ENCODE measurements around the gene INPP5K. TPM values are rescaled to one million over a fixed set of nuclear protein-coding genes. Genes with fewer than 3 reads are reported as not detected.
A peak's percentile ranks its signal among the peaks of the same experiment; 100 is the strongest.

The INPP5K gene
- total RNA-seq, 1 experiment from 2014 or later, result 29.4 TPM

DNA sequence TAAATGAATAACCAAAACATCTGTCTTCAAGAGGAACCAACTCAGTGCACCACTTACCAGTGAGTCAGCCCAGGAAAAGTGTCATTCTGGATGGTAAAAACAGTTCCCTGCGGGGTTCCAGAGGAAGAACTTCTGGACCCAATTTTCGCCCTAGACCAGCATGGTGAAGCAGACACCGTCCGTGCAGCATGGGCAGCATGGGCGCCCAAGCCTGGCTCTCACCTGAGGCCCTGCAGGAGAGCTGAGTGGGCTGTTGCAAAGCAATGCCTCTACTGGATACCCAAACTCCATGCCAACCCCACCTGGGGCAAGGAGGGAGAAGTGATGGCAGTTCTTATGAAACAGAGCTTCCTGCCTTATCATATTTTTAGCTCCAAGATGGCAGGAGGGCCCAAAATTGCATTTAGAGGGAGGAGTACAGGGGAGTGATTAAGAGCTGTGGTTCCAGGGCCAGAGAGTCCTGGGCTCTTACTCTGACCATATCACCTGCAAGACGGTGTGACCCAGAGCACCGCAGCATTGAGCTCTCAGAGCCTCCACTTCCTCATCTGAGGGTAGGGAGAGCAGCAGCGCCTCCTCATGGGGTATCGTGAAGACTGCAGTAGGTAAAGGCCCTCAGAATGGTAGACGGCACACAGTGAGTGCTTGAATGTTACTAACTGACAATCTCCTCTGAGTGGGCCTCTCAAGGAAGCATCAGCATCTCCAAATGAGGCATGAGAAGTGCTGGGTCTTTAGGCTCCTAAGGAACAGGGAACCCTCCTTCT lies 16.6 kb upstream of the INPP5K start:
- Histone ChIP-seq H2BK120ac (ENCODE audit: low read depth, low read length, poor library complexity, severe bottlenecking) (no peak overlapping the region), H3K14ac (ENCODE audit: insufficient read depth, low read length) (no peak overlapping the region), H3K9ac (ENCODE audit: extremely low read depth, insufficient read length, low read length) (no peak overlapping the region), H2AK5ac (ENCODE audit: insufficient read length, low read length) (no peak overlapping the region), H3K79me2 (ENCODE audit: insufficient read depth, low read length) (no peaks in the 10 kb centered on the region), H3K4me1 (ENCODE audit: insufficient read depth, low read length) (no peaks in the 10 kb centered on the region), H3K4me2 (ENCODE audit: insufficient read depth, insufficient read length, low read length) (no peak overlapping the region), H3T11ph (ENCODE audit: low read length) (no peak overlapping the region), H3K23ac (ENCODE audit: insufficient read length, low read depth, low read length) (no peak overlapping the region), H3K18ac (ENCODE audit: insufficient read length, low read depth, low read length) (no peak overlapping the region), H4K91ac (ENCODE audit: insufficient read length, low read depth, low read length) (no peak overlapping the region), H3K27ac (ENCODE audit: insufficient read length, low read depth, low read length) (no peak overlapping the region), H4K20me1 (ENCODE audit: control insufficient read depth, insufficient read depth, insufficient read length) (no peaks in the 10 kb centered on the region), H2BK12ac (ENCODE audit: insufficient read length, low read depth, low read length) (no peak overlapping the region), H2BK15ac (ENCODE audit: low read depth, low read length) (no peak overlapping the region), H3K27me3 (ENCODE audit: insufficient read depth, low read length) (no peaks in the 10 kb centered on the region), H3K4ac (ENCODE audit: low read depth, low read length) (no peak overlapping the region), H3K79me1 (ENCODE audit: insufficient read depth, low read depth, low read length, poor library complexity, severe bottlenecking) (no peaks in the 10 kb centered on the region), H3K23me2 (ENCODE audit: insufficient read length, low read depth, low read length, poor library complexity, severe bottlenecking) (no peaks in the 10 kb centered on the region), H2BK20ac (ENCODE audit: low read depth, low read length, poor library complexity, severe bottlenecking) (no peak overlapping the region), H3K9me3 (ENCODE audit: control insufficient read depth, low read depth, low read length) (no peaks in the 10 kb centered on the region), H2AFZ (ENCODE audit: low read length) (no peak overlapping the region), H4K8ac (replicated peaks; ENCODE audit: insufficient read length, low read depth, low read length) (no peak overlapping the region), H4K5ac (ENCODE audit: insufficient read length, low read depth, low read length) (no peak overlapping the region), H2BK5ac (ENCODE audit: insufficient read length, low read length) (no peak overlapping the region), H3K56ac (ENCODE audit: insufficient read length, low read depth, low read length) (no peak overlapping the region)
- H3K27ac Mint-ChIP-seq, result peak overlapping the region in 1 of 3 experiments; percentile 56; a peak in 2 of 7 replicates
- H3K9me3 Mint-ChIP-seq, result no peaks in the 10 kb centered on the region
- H3K4me1 Mint-ChIP-seq, result no peaks in the 10 kb centered on the region
- no peak overlapping the region for H3K4me3 Mint-ChIP-seq
- WGBS (ENCODE audit: extremely low coverage, insufficient read length, low lambda C conversion rate), result no CpG with 5 or more reads among the region's 10 CpGs
- H3K27me3 Mint-ChIP-seq (ENCODE audit: low read depth), result no peaks in the 10 kb centered on the region
- peaks cover 12 to 70% (median 41%) of the 10 kb centered on the region in 3 experiments; a peak in 6 of 7 replicates for H3K36me3 Mint-ChIP-seq (ENCODE audit: insufficient read depth in 1 of 3, low read depth in 3 of 3)
- DNase-seq, result peak; percentile 85
- TF ChIP-seq, protein P1, sequence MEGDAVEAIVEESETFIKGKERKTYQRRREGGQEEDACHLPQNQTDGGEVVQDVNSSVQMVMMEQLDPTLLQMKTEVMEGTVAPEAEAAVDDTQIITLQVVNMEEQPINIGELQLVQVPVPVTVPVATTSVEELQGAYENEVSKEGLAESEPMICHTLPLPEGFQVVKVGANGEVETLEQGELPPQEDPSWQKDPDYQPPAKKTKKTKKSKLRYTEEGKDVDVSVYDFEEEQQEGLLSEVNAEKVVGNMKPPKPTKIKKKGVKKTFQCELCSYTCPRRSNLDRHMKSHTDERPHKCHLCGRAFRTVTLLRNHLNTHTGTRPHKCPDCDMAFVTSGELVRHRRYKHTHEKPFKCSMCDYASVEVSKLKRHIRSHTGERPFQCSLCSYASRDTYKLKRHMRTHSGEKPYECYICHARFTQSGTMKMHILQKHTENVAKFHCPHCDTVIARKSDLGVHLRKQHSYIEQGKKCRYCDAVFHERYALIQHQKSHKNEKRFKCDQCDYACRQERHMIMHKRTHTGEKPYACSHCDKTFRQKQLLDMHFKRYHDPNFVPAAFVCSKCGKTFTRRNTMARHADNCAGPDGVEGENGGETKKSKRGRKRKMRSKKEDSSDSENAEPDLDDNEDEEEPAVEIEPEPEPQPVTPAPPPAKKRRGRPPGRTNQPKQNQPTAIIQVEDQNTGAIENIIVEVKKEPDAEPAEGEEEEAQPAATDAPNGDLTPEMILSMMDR (conservative IDR thresholded peaks at IDR 0.05), result peak; percentile 75

All from H9 (cell line).